Activated CD4-positive, CD25-positive, alpha-beta regulatory T cell treated with anti-CD3 and anti-CD28 coated beads, Interleukin-2, amount 50 U/mL, for 16 hours (primary cell): ENCODE measurements around the gene CAMK4.
"Not testable (repeated sequence)": the region's sequence is repeated elsewhere in the genome, so short reads cannot be mapped to it uniquely, and the experiment has no call there.

Experiments used
- DNase-seq: peaks from one replicate; pipeline ENCODE4 v3.0.0-alpha.2; 2020; ENCODE audit warnings: low read depth, low spot score

Gene CAMK4

DNA sequence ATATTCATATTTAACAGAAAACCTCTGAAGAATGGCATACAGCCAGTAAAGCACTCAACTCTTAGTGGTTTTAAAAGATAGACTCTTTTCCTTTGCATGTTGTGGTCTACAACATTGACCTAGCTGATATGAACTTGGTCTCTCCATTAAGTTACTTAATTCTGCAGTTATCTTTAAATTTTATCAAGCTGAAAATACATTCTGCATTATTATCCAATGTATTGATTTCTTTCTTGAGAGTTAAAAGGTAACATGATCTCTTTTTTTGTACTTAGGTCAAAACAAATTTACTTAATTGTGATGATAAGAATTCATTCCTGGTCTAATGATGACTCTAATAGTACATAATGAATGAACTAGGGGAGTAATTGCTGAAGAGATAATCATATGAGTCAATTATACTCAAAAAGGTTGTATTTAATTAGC, 155.2 kb downstream of the CAMK4 start:
- no peak for DNase-seq

DNA sequence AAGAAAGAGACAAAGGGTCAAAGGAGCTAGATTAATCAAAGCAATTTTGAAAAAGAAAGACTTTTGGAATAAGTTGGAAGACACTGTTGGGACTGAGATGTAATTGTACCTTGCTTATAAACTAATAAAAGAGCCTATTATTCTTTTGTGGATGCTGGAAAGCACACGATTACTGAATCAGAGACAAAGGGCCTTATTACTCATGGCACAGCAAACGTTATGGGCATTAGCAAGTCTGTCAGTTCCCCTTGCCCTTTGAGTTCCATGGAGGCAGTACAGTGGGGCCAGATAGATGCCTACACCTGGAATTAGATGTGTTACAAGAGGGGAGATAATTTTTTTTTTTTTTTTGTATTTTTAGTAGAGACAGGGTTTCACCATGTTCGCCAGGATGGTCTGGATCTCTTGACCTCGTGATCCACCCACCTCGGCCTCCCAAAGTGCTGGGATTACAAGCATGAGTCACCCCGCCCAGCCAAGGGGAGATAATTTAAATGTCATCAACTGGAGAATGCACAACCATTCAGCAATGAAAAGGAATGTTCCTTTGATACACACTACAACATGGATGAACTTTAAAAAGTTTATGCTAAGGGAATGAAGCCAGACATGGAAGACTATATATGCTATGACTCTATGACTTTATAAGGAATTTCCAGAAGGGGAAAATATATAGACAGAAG, 159.2 kb downstream of the CAMK4 start:
- DNase-seq, result no peak

DNA sequence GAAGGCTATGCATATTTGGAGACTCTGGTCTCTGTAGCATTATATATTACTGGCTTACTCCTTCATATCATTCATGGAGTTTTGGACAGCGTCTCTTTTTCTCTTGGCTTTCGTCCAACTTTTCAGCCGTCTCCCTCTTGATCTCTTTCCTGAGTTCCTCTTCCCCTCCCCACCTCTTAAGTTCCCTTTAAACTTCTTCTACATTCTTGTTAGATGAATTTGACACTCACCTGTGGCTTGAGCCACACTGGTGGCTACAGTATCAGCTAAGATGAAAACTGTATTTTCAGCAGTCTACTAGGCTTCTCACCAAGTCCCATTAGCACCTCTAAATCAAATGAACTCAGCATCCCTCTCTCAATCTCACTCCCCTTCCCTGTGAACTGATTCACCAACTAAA, 160.0 kb downstream of the CAMK4 start:
- no peak for DNase-seq

DNA sequence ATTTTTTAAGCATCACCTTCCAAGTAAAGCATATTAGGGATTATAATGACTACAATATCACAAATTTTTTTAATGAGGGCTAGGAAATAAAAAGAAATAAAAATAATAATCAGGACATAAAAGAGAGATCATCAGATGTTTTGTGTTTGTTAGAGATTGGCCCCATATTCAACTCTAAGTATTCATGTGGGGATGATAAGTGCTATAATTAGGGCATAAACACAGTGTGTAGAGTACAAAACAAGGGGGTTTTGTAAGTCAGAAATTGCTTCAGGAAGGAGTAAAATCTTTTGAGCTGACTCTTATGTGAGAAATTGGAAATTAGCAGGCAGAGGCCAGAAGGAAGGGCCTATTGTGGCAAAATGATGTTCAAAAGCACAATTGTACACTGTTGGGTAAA, 160.9 kb downstream of the CAMK4 start:
- no peak for DNase-seq

DNA sequence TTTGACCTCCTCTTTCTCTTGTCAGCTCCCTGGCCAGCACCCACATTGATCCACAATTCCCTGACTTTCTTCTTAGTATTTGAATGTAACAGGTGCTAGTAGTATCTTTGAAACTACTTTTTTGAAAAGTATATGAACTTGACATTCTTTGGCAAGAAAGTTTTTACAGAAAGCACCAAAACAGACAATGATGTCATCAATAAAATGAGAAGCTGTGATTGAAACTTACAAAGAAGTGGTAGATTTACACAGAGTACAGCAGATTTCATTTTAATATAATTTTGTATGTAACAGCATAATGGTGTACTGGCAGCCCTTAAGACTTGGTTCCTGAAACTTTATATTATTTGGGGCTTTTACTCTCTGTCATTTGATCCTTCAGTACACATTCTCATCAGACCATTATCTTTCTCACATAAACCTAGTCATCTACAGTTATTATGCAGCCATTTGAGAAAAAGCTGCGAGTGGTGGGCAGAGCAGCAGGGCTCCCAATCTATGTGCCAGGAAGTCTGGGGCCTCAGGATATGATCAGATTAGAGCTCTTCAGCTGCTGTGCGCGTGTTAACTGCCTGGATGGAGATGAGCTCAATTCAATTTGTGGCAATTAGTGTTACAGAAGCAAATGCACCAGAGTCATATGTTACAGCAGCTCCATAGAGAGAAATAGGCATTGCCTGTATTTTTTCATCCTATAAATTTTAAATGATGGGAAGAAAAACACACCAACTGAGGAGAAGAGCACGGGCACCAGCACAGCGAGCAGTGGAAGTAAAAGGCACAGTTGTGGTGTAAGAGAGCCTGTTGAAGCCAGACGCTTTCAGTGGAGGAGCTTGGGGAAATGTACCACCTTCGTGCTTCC, 162.0 kb downstream of the CAMK4 start:
- DNase-seq, result no peak

DNA sequence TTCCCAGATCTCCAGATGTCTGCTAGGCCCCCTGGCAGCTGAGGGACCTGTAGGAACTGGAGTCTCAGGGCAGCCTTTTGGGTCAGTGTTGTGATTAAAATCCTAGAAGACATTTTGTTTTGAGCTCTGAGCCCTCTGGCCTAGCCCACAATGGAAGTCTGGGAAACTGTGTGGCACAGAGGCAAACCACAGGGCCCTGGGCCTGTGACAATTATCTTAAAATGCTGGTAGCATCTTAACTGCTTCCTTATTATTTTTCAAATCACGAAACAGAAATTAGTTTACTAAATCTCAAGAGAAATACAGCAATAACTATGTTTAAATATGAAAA, 162.6 kb downstream of the CAMK4 start:
- no peak for DNase-seq

DNA sequence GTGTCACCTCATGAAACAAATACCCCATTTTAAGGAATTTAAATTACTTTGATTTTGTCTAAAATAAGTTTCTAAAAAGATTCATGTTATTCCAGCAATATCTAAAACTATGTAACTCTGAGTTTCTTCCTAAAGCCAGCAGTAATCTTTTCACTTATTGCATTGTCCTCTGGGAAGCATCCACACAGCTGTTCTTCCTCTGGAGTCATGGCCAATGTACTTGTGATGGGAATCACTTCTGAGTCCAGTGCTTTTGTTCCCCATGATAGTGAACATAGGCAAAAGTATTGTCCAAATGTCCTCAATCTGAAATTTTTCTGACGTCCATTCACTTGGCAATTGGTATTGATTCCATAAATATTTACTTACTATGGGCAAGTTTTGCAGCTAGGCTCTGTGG, 163.2 kb downstream of the CAMK4 start:
- no peak for DNase-seq

DNA sequence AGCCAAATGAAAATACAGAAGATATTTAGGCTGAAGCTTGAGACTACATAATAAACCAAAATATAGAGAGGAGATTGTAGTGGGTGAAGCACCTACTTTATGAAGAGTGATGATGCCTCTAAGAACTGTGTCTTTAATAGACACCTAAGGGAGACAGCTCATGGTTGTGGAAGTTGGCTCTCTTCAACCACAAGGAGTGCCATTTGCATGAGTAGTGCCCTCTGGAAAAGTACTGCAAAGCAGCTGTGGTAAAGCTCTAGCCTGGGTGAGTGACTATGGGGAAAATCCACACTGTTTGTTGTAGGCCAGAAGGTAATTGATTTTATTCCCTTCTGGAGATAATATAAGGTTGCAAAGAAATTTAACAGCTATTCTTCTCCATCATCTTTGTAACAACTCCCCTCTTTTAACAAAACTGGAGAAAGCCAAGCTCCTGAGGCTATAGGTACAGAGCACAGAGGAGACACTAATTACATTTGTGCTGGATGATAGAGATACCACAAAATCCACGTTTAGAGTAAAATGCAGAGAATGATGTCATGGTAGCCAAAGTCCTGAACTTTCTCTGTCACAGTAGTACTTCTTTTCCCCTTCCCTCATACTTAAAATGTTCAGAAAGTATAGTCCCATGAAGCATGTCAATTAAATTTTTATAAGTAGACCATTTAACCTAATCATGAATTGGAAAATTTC, 165.4 kb downstream of the CAMK4 start:
- DNase-seq, result no peak

DNA sequence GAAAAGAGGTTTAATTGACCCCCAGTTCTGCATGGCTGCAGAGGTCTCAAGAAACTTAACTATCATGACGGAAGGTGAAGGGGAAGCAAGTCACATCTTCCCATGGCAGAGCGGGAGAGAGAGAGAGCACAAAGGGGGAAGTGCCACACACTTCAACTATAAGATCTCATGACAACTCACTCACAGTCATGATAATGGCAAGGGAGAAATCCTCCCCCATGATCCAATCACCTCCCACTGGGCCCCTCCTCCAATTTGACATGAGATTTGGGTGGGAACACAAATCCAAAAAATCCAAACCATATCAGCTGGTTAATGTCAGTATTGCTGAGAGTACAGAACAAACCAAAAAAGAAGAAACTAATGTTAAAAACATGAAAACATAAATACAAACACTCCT, 168.0 kb downstream of the CAMK4 start:
- no peak for DNase-seq

DNA sequence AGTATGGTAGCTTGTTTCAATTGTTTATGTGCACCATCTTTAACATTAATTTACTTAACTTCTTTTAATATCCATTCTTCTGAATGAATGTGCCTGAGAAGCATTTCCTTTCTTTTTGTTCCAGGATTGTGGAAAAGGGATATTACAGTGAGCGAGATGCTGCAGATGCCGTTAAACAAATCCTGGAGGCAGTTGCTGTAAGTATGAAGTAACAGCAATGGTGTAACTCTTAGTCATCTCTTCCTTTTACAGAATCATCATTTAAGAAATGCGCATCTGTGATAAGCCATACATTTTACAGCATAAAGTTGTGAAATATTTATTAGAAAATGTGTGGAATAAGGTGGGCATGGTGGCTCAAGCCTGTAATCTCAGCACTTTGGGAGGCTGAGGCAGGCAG, 170.4 kb downstream of the CAMK4 start:
- DNase-seq, result no peak

DNA sequence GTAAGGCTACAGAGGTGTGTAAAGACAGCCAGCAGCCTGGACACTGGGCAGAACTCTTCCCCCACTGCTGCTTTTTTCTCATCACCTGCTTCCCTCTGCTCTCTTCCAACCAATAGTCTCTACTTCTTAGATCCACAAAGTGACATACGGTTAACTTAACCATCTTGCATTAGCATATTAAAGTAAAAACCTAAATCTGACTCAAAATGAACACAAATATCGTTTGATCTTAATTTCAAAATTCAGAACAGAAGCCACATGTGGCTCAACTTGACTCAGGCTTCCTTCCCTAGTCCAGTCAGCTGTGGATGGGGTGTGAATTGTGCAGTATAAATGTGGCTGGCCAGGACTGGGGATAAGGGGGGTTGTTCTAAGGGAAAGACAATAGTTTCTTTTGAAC, 173.8 kb downstream of the CAMK4 start:
- no peak for DNase-seq

DNA sequence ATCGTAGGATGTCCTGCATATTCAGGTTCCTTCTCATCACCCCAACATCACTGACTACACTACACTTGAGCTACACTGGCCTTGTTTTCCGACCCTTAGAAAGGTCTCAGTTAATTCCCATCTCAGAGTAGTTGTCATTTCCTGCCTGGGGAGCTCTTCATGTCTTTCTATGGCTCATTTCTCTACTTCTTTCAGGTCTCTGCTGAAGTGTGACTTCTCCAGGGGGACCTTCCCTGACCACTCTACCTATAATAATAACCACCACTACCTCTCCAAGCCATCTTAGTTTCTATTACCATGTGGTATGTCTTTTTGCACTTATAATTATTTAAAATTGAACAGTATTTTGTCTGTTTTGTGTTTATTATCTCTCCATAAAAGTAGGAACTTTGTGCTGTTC, 174.9 kb downstream of the CAMK4 start:
- no peak for DNase-seq

DNA sequence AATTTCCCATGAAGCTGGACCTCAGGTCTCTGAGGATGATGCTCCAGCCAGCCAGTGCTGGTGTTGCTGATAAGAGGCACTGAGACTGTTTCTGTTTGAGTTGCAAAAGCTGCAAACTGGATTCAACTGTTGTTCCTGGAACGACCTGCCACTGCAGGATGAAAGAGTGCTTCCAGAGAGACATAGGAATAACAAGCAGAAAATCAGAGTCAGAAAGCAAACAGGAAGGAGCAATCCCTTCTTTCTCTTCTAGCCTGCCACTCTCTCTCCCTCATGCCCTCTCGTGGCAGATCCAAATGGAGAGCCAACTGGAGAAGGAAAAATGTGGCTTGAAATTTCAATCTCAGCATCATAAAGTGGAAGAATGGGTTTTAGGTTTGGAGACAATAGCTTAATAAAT, 177.7 kb downstream of the CAMK4 start:
- DNase-seq, result no peak

DNA sequence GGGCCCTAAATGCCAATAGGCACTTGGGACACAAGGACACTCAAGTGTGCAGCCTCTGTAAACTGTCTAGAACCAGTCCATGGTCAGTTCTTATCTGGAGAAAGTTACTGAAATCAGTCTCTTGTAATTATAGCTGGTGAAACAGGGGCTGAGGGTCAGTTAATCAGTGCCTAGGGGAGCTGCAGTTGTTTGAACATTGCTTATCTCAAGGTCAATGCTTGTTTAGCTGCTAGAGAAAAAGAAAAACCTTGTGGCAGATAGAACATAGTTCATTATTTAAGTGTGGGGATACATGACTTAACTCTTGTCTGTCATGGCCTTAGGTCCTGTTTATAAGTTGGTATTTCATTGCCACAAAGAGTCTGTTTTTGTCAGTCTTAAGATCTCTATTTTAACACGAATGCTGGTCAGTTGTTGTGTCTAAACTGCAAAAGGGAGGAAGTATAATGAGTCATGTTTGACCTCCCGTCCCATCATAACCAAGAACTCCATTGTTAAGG, 180.1 kb downstream of the CAMK4 start:
- no peak for DNase-seq

DNA sequence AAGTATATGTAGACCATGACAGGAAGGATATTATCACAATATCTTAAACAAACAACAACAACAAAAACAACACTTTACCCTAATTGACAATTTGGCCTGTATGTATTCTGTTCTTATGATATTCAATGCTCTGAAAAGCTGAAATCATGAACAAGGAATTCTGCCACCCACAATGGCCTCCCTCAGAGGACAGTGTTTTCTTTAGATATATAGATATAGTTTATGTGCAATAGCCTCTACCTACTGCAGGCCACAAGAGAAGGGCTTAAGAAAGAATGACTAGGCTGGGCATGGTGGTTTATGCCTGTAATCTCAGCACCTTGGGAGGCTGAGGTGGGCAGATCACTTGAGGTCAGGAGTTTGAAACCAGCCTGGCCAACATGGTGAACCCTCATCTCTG, 183.4 kb downstream of the CAMK4 start:
- no peak for DNase-seq

DNA sequence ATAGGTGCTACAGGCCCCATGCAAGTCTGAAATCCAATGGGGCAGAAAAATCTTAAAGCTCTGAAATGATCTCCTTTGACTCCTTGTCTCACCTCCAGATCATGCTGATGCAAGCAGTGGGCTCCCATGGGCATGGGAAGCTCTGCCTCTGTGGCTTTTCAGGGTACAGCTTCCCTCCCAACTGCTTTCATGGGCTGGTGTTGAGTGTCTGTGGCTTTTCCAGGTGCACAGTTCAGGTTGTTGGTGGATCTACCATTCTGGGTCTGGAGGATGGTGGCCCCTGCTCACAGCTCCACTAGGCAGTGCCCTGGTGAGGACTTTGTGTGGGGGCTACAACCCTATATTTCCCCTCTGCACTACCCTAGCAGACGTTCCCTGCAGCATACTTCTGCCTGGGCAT, 184.6 kb downstream of the CAMK4 start:
- DNase-seq, result no peak

DNA sequence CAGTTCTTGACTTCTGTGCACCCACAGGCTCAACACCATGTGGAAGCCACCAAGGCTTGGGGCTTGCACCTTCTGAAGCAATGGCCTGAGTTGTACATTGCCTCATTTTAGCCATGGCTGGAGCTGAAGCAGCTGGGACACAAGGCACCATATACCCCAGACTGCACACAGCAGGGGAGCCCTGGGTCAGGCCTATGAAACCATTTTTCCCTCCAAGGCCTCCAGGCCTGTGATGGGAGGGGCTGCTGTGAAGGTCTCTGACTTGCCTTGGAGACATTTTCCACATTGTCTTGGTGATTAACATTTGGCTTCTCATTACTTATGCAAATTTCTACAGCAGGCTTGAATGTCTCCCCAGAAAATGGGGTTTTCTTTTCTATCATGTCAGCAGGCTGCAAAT, 185.1 kb downstream of the CAMK4 start:
- DNase-seq, result not testable (repeated sequence)

DNA sequence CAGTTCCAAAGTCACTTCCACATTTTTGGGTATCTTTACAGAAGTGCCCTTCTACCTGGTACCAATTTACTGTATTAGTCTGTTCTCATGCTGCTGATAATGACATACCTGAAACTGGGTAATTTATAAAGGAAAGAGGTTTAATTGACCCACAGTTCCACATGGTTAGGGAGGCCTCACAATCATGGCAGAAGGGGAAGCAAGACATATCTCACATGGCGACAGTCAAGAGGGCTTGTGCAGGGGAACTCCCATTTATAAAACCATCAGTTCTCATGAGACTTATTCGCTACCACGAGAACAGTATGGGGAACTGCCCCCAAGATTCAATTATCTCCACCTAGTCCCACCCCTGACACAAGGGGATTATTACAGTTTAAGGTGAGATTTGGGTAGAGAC, 185.9 kb downstream of the CAMK4 start:
- DNase-seq, result not testable (repeated sequence)

DNA sequence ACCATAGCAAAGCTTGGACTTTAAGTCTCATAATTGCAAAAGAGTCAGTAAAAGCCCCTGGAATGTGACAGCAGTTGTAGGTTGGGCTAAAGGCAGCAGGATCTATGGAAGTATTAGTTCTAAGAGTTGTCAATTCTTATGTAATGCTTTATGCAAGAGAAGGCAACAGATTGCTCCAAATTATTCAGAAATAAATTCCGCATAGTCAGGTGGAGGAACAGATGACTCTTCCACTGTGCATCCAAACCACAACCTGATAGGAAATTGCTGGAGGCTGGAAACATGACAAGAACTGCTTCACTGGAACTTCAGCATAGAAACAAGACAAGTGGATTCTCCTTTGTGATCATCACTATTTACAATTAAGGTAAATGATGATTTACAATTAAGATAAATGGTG, 187.1 kb downstream of the CAMK4 start:
- no peak for DNase-seq

DNA sequence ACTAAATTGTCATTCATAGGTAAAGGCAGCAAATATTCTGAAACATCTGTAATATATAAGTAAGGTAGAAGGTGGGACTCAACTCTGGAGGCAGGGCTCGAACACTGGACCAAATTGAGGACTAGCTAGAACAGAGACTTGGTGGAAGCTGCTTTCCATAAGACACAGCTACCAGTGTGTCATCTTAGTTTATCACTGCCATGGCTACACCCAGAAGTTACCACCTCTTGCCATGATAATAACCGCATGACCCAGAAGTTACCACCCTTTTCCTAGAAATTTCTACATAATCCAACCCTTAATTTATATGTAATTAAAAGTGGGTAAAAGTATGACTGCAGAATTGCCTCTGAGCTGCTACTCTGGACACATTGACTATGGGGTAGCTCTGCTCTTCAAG, 188.4 kb downstream of the CAMK4 start:
- no peak for DNase-seq

DNA sequence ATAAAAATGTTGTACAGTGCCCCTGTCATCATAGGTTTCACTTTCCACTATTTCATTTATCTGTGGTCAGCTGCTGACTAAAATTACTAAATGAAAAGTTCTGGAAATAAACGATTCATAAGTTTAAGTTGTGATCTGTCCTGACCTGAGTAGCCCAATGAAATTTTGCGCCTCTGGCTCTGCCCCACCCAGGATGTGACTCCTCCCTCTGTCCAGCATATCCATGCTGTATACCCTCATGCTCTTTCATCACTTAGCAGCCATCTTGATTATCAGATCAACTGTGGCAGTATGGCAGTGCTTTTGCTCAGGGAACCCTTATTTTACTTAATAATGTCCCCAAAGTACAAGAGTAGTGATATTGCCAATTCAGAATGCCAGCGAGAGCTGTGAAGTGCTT, 190.9 kb downstream of the CAMK4 start:
- DNase-seq, result no peak

DNA sequence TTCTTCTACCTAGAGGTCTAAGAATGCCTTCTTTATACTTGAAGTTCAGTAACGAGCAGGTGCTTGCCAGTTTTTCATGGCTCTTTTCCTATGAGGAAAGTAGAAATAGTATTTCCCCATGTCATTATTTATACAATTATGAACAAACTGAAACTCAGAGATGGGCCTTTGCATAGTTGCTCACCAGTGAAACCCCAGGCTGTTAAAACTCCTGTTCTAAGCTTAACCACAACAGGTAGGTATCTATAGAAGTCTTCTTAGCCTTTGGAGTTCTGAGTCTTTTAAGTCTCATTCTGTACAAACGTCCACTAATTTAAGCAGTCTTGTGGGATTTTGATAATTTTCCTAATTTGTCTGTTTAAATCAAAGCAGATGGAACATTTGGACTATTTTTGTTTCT, 198.1 kb downstream of the CAMK4 start:
- DNase-seq, result no peak
